GM18526 (cell line): ENCODE results near the gene HYKK.

Experiments used
- POLR2A ChIP-seq: IDR thresholded peaks from 3 replicates; pipeline ENCODE4 v1.6.1; 2011; ENCODE audit not compliant: insufficient read length; ENCODE audit errors: extremely low read depth

The HYKK gene

GRCh38 chr15:78565951-78566774 is 58.8 kb downstream of the HYKK start:
- TF ChIP-seq POLR2A: no peak

GRCh38 chr15:78567531-78567930 is 60.2 kb downstream of the HYKK start:
- TF ChIP-seq POLR2A: no peak

GRCh38 chr15:78570710-78571109 is 63.3 kb downstream of the HYKK start:
- TF ChIP-seq POLR2A: no peak

- TF ChIP-seq POLR2A: no peak
Observed at GRCh38 chr15:78571382-78571781, 64.0 kb downstream of the HYKK start.

- TF ChIP-seq POLR2A: no peak
Observed at GRCh38 chr15:78573416-78573815, 66.0 kb downstream of the HYKK start.

- TF ChIP-seq POLR2A: no peak
Observed at GRCh38 chr15:78574944-78575343, 67.6 kb downstream of the HYKK start.
